Measurements from ENCODE around the gene PRKAG1.

The PRKAG1 gene

DNA sequence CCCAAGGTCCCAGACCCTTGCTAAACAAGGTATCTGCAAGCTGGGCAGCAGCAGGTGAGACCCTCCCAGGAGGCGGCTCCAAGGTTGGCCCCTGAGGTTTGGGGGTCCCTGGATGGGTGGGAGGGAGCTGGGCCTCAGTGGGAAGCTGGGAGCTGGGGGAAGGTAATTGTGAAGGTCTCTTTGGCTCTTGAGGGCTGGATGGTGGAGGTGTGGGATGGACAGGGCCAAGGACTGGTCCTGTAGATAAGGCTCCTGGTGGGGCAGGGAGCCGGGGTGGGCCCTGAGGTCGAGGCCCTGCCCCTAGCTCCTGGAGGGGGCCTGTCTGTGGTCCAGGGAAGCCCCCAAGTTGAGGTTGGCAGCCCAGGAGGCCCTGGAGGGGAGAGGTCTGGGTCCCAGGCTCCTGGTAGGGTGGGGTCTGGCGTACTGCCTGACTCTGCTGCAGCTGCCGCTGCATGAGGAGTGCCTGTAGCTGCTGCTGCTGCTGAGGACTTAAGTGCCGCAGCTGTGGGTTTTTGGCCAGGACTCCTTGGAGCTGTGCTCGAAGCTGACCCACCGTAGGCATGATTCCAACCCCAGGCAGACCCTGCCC is 13.1 kb upstream of the PRKAG1 start:
- TF ChIP-seq, protein P1, sequence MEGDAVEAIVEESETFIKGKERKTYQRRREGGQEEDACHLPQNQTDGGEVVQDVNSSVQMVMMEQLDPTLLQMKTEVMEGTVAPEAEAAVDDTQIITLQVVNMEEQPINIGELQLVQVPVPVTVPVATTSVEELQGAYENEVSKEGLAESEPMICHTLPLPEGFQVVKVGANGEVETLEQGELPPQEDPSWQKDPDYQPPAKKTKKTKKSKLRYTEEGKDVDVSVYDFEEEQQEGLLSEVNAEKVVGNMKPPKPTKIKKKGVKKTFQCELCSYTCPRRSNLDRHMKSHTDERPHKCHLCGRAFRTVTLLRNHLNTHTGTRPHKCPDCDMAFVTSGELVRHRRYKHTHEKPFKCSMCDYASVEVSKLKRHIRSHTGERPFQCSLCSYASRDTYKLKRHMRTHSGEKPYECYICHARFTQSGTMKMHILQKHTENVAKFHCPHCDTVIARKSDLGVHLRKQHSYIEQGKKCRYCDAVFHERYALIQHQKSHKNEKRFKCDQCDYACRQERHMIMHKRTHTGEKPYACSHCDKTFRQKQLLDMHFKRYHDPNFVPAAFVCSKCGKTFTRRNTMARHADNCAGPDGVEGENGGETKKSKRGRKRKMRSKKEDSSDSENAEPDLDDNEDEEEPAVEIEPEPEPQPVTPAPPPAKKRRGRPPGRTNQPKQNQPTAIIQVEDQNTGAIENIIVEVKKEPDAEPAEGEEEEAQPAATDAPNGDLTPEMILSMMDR (IDR thresholded peaks at IDR 0.05; ENCODE audit: low read depth, low read length, missing control alignments), result no peak
- no peak overlapping the region for H3K4me3 ChIP-seq (ENCODE audit: low read depth, low read length)
- no peak for DNase-seq (ENCODE audit: low read depth)

DNA sequence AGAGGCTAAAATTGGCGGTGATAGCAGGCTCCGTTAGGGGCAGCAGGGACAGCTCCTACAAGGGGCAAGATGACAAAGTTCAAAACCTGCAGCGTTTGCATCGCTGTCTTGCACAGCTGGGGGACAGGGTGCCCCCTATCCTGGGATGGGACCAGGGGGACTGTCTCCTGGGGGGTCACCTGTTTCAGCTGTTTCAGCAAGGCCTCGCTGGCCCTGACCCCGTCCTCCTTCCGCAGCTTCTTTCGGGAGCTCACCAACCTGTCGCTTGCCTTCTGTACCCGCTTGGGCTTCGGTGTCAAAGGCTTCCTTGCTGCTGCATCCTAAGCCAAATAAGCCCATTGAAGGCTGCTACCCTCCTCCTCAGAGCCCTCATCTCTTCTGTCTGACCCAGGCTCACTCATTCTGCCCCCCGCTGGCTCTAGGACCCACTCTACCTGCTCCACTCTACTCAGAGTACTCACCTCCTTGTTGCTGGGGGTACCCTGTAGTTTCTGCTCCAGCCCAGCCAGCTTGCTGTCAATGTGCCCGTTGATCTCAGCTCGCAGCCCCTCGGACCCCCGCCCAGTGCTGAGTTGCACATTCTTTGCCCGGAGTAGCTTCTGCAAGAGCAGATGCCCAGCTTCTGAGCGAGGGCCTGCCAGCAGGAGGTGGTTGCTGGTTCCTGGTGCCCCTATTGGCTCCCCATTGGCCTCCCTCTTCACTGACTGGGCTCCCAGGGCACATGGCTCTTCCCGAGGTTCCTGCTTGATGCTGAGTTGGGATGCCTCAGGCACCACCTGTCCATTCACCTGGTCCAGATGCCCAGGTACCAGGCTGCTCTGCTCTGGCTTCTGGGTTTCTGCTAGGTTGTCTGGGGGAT is 12.4 kb upstream of the PRKAG1 start:
- no peak overlapping the region for H3K4me3 ChIP-seq (ENCODE audit: low read depth, low read length)
- TF ChIP-seq, protein P1 (IDR thresholded peaks at IDR 0.05; ENCODE audit: low read depth, low read length, missing control alignments), result no peak
- DNase-seq (ENCODE audit: low read depth), result no peak

DNA sequence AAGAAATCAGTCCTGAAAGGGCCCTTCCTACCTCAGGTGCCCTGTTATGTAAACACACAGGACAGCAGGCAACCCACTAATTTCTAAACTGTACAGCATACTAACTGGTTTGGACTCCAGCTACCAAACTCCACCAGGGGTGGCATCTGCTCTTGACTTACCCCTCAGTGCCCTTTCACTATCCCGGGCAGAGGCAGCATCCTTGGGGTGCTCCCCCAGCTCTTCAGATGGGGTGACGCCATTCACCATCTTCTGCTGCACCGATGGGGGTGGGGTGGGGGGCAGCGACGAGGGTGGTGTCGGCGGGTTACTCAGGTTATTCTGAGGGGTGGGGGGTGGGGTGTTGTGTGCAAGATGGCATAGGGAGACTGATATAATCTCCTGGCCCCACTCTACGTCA is 11.5 kb upstream of the PRKAG1 start:
- no peak overlapping the region for H3K4me3 ChIP-seq (ENCODE audit: low read depth, low read length)
- TF ChIP-seq, protein P1 (IDR thresholded peaks at IDR 0.05; ENCODE audit: low read depth, low read length, missing control alignments), result no peak
- DNase-seq (ENCODE audit: low read depth), result no peak

DNA sequence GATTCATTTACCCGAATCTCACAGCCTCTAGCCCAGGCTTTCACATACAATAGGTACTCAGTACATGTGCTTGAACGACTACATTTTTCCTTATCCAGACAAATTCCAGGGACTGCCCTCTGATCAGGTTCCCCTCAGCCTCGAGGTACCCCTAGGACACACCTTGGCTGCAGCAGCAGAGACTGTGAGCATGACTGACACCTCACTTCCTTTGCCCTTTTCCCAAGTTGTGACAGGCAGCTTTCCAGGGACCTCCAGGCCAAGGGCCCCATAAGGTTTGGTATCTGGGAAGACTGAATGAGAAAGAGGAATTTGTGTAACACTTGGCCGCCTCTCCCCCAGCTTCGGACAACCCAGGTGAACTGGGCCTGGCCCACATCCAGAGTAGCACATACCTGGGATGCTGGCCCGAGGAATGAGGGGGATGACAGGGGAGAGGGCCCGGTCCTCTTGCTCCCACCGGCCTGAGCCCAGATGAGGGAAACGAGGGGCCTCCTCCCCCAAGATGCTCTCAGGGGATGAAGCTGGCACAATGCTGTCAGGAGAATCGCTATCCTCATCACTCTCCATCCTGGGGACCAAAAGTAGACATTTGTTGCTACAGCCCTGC is 10.2 kb upstream of the PRKAG1 start:
- no peak for DNase-seq (ENCODE audit: low read depth)
- H3K4me3 ChIP-seq (ENCODE audit: low read depth, low read length), result no peak overlapping the region
- TF ChIP-seq, protein P1 (IDR thresholded peaks at IDR 0.05; ENCODE audit: low read depth, low read length, missing control alignments), result no peak

DNA sequence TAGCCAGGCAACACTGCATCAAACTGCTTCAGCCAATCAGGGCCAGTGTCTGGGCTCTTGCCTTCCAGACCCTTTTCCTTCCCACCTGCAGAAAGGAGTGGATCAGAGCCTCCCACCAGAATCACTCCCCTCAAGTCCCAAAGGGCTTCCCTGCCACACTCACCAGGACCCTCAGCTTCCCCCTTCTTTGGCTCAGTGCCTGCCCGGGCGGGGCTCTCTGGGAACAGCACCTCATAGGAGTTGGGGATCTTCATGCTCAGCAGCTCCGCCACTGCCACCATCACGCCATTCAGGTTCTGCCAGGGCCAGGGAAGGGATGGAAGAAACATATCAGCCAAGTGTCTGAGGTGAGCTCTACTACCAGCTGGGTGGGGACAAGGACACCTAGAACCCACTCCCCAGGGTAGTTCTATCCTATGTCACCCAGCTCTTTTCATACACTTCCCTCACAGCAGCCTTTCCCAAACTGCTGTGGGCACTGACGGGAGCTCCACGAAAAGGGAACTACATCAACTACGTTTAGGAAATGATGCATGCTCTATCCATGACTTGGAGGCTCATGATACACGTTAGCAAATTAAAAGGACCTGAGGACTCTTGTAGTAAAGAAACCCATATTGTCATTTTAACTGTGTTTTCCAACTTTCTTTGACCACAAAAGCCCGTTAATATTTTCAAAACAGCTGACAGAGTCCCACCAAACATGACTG is 9.4 kb upstream of the PRKAG1 start:
- H3K4me3 ChIP-seq (ENCODE audit: low read depth, low read length), result no peak overlapping the region

More for the DNA sequence above, 9.4 kb upstream of the PRKAG1 start:
- TF ChIP-seq, protein P1 (IDR thresholded peaks at IDR 0.05; ENCODE audit: low read depth, low read length, missing control alignments), result no peak
- no peak for DNase-seq (ENCODE audit: low read depth)
